HG03280 (cell line): Measurements from ENCODE around the gene ZBTB8B.
"Not testable (repeated sequence)": the region's sequence is repeated elsewhere in the genome, so short reads cannot be mapped to it uniquely, and the experiment has no call there.

Source experiments
- ATAC-seq: cut with Tn5 transposase; IDR thresholded peaks from one replicate; pipeline ENCODE4 v1.9.1; 2021; ENCODE audit warnings: mild to moderate bottlenecking, moderate library complexity; ENCODE audit not compliant: unreplicated experiment

Gene ZBTB8B

GRCh38 chr1:32468791-32469190, 3.9 kb downstream of the ZBTB8B start:
- ATAC-seq, result no peak

- ATAC-seq, result no peak
Observed at GRCh38 chr1:32470431-32470830, 5.6 kb downstream of the ZBTB8B start.

GRCh38 chr1:32470991-32471694, 6.3 kb downstream of the ZBTB8B start:
- no peak for ATAC-seq

GRCh38 chr1:32471695-32472362, 7.0 kb downstream of the ZBTB8B start:
- ATAC-seq, result no peak

- ATAC-seq, result not testable (repeated sequence)
Observed at GRCh38 chr1:32472966-32473365, 8.1 kb downstream of the ZBTB8B start.

GRCh38 chr1:32474954-32475353, 10.1 kb downstream of the ZBTB8B start:
- ATAC-seq, result no peak

GRCh38 chr1:32480003-32480402, 15.1 kb downstream of the ZBTB8B start:
- no peak for ATAC-seq

- ATAC-seq, result no peak
Observed at GRCh38 chr1:32480761-32481160, 15.9 kb downstream of the ZBTB8B start.

GRCh38 chr1:32481788-32482187, 16.9 kb downstream of the ZBTB8B start:
- ATAC-seq, result not testable (repeated sequence)

GRCh38 chr1:32485554-32486255, 20.8 kb downstream of the ZBTB8B start:
- ATAC-seq, result no peak

- ATAC-seq, result no peak
Observed at GRCh38 chr1:32486463-32487113, 21.7 kb downstream of the ZBTB8B start.

- no peak for ATAC-seq
Observed at GRCh38 chr1:32487182-32487581, 22.3 kb downstream of the ZBTB8B start.

- no peak for ATAC-seq
Observed at GRCh38 chr1:32489774-32490454, 25.0 kb downstream of the ZBTB8B start.

GRCh38 chr1:32491386-32491785, 26.5 kb downstream of the ZBTB8B start:
- no peak for ATAC-seq

GRCh38 chr1:32494196-32494595, 29.3 kb downstream of the ZBTB8B start:
- ATAC-seq, result no peak

- no peak for ATAC-seq
Observed at GRCh38 chr1:32494711-32495337, 30.0 kb downstream of the ZBTB8B start.

- ATAC-seq, result no peak
Observed at GRCh38 chr1:32496127-32496526, 31.3 kb downstream of the ZBTB8B start.

- ATAC-seq, result no peak
Observed at GRCh38 chr1:32498751-32499150, 33.9 kb downstream of the ZBTB8B start.

- ATAC-seq, result peak; percentile 76
Observed at GRCh38 chr1:32500387-32501209, 35.7 kb downstream of the ZBTB8B start.

GRCh38 chr1:32501865-32502264, 37.0 kb downstream of the ZBTB8B start:
- no peak for ATAC-seq
